ENCODE data around the gene LPCAT2.

- TF ChIP-seq EP300 (IDR thresholded peaks at IDR 0.05) (no peak), POLR2AphosphoS5 (IDR thresholded peaks at IDR 0.05) (no peak), CTCF (IDR thresholded peaks at IDR 0.05) (no peak)
Measured at GRCh38 chr16:55567382-55567781, 58.5 kb downstream of the LPCAT2 start.
